ENCODE results near the gene TAL1.

The TAL1 gene

GRCh38 chr1:47189844-47190508, 42.0 kb downstream of the TAL1 start, which contains the start of gene PDZK1IP1:
Gene PDZK1IP1 (minus strand): TSS chr1:47190036. CDS start chr1:47189932, 104 bp downstream.
- H3K9me3 ChIP-seq: no peaks in the 10 kb centered on the region
- TF ChIP-seq CTCF (IDR thresholded peaks at IDR 0.05): no peak
- H3K4me3 ChIP-seq (ENCODE audit: low read depth in 1 of 2, low read length in 1 of 2): no peak within 1 kb of the TSS
- no peak within 1 kb of the TSS for H3K27ac ChIP-seq
- H3K4me1 ChIP-seq (ENCODE audit: control insufficient read depth in 1 of 2, insufficient read depth in 1 of 2, low read depth in 1 of 2, low read length in 1 of 2): no peaks in the 10 kb centered on the region
- H3K27me3 ChIP-seq: no peaks in the 10 kb centered on the region
- no peaks in the 10 kb centered on the region for H3K36me3 ChIP-seq

GRCh38 chr1:47188791-47189785, 42.9 kb downstream of the TAL1 start:
- no peaks in the 10 kb centered on the region for H3K4me1 ChIP-seq (ENCODE audit: control insufficient read depth in 1 of 2, insufficient read depth in 1 of 2, low read depth in 1 of 2, low read length in 1 of 2)
- no peak overlapping the region for H3K27ac ChIP-seq
- no peaks in the 10 kb centered on the region for H3K27me3 ChIP-seq
- no peaks in the 10 kb centered on the region for H3K9me3 ChIP-seq
- H3K36me3 ChIP-seq: no peaks in the 10 kb centered on the region
- no peak for TF ChIP-seq CTCF (IDR thresholded peaks at IDR 0.05)
- H3K4me3 ChIP-seq (ENCODE audit: low read depth in 1 of 2, low read length in 1 of 2): no peak overlapping the region

- H3K27ac ChIP-seq: no peak overlapping the region
- TF ChIP-seq CTCF (IDR thresholded peaks at IDR 0.05): no peak
- H3K27me3 ChIP-seq: peaks cover 9% of the 10 kb centered on the region
- H3K9me3 ChIP-seq: no peaks in the 10 kb centered on the region
- no peaks in the 10 kb centered on the region for H3K4me1 ChIP-seq (ENCODE audit: control insufficient read depth in 1 of 2, insufficient read depth in 1 of 2, low read depth in 1 of 2, low read length in 1 of 2)
- no peaks in the 10 kb centered on the region for H3K36me3 ChIP-seq
- H3K4me3 ChIP-seq (ENCODE audit: low read depth in 1 of 2, low read length in 1 of 2): no peak overlapping the region
These were observed 44.1 kb downstream of the TAL1 start for GRCh38 chr1:47187926-47188250.

GRCh38 chr1:47187231-47187925, 44.6 kb downstream of the TAL1 start:
- no peak for TF ChIP-seq CTCF (IDR thresholded peaks at IDR 0.05)
- Histone ChIP-seq H3K27ac (no peak overlapping the region), H3K9me3 (no peaks in the 10 kb centered on the region), H3K4me3 (ENCODE audit: low read depth in 1 of 2, low read length in 1 of 2) (no peak overlapping the region), H3K36me3 (no peaks in the 10 kb centered on the region), H3K27me3 (peaks cover 14% of the 10 kb centered on the region), H3K4me1 (ENCODE audit: control insufficient read depth in 1 of 2, insufficient read depth in 1 of 2, low read depth in 1 of 2, low read length in 1 of 2) (no peaks in the 10 kb centered on the region)

- Histone ChIP-seq H3K4me1 (ENCODE audit: control insufficient read depth in 1 of 2, insufficient read depth in 1 of 2, low read depth in 1 of 2, low read length in 1 of 2) (no peaks in the 10 kb centered on the region), H3K36me3 (no peaks in the 10 kb centered on the region), H3K9me3 (no peaks in the 10 kb centered on the region), H3K4me3 (ENCODE audit: low read depth in 1 of 2, low read length in 1 of 2) (no peak overlapping the region), H3K27me3 (peaks cover 22% of the 10 kb centered on the region), H3K27ac (no peak overlapping the region)
- no peak for TF ChIP-seq CTCF (IDR thresholded peaks at IDR 0.05)
These were observed 45.5 kb downstream of the TAL1 start for GRCh38 chr1:47186267-47187185.

Data from neutrophil (primary cell).